HG03378 (cell line): ENCODE measurements around the gene ITPK1.

Source experiments
- ATAC-seq: cut with Tn5 transposase; IDR thresholded peaks from one replicate; pipeline ENCODE4 v1.9.1; 2021; ENCODE audit warnings: mild to moderate bottlenecking, moderate library complexity; ENCODE audit not compliant: unreplicated experiment

The ITPK1 gene

DNA sequence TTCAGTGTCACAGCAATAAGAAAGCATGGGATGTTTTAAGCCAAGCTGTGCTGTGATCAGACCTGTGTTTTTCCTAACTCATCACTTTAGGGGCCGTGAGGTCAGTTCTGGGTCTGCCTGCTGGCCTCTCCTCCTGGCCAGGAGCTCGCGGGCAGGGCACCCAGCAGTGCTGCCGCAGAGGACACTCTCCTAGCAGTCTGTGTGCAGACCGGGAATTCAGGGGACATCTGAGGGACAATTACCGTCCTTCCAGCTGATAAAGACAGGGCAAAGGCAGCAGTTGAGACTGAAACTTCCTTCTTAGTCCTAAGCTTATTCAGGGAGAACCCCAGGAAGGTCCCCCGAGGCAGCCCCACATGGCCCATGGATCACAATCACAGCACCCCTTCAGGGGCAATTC, 103.2 kb downstream of the ITPK1 start:
- no peak for ATAC-seq

- no peak for ATAC-seq
Measured at GRCh38 chr14:93011650-93012325, 103.9 kb downstream of the ITPK1 start.

GRCh38 chr14:93011141-93011529, 104.6 kb downstream of the ITPK1 start:
- no peak for ATAC-seq

- no peak for ATAC-seq
Measured at GRCh38 chr14:93010522-93011140, 105.1 kb downstream of the ITPK1 start.

DNA sequence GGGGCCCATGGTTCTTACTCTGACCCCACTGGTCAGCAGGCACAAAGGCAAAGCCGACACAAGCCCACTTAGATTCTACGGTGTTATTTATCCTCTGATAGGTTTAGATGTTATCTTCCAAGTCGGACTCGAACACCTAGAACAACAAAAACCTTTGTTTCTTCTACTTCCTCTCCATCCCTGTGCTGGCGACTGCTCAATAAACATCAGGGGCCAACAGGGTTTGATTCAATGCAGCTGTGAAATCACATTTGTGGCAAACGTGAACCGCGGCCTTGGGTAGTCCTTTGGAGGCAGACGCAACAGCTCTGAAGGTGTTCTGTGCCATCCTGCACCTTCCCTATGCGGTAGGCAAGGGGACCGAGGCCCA, 105.6 kb downstream of the ITPK1 start:
- no peak for ATAC-seq

GRCh38 chr14:93009471-93010129, 106.1 kb downstream of the ITPK1 start:
- ATAC-seq: no peak

DNA sequence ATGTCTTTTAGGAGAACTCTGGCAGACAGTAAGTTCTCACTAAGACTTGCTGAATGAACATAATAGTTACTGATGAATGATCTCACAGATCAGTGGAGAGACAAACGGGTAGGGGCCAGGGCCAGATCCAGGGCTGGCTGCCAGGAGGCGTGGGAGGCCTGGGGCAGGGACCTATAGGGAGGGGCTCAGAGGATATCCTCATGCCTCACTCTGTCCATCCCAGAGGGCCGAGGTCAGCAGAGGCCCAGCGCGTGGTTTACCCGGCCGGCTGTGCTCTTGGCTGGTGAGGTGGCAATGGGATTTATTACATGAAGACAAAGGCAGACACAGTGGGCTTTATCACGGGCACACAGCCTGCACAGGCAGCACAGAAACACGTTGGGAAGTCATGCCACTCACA, 107.3 kb downstream of the ITPK1 start:
- ATAC-seq: no peak

- no peak for ATAC-seq
Measured at GRCh38 chr14:93007225-93007997, 108.3 kb downstream of the ITPK1 start.

DNA sequence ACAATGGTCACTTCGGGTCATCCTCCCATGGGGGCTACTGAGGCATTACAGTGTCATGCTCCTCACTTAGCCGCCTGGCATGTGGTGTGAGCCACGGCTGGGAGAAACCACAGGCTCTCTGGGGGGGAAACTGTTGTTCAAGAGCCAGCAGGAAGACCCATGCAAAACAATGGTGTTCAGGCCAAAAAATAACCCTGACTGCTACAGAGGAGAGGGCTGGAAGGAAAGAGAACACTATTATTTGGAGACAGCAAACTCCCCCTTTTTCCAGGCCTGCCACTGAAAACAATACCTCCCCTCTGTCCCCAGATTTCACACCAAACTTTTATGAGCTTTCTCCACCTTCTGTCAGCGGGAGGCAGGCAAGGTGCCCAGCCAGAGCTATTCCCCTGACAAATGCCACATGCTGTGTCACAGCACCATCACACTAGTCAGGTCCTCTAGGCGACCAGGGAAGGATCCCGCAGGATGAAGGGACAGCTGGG, 109.1 kb downstream of the ITPK1 start:
- ATAC-seq: no peak

DNA sequence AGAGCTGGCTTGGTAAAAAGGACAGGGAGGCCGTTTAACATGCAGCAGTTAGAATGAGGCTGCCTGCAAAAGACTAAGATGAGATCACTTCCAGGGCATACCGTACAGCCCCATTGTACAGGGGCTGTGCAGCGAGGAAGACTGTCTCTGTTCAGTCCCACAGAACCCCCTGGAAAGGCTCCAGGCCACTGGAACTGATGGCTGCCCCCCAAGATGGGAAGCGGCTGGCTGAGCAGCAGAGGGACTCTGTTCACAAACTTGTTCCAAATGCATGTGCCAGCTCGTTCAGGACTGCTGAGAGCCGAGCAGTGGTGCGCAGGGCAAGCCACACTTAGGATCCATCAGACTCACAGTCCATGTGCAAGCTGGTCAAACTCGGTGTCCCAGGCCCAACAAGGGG, 109.9 kb downstream of the ITPK1 start:
- no peak for ATAC-seq

DNA sequence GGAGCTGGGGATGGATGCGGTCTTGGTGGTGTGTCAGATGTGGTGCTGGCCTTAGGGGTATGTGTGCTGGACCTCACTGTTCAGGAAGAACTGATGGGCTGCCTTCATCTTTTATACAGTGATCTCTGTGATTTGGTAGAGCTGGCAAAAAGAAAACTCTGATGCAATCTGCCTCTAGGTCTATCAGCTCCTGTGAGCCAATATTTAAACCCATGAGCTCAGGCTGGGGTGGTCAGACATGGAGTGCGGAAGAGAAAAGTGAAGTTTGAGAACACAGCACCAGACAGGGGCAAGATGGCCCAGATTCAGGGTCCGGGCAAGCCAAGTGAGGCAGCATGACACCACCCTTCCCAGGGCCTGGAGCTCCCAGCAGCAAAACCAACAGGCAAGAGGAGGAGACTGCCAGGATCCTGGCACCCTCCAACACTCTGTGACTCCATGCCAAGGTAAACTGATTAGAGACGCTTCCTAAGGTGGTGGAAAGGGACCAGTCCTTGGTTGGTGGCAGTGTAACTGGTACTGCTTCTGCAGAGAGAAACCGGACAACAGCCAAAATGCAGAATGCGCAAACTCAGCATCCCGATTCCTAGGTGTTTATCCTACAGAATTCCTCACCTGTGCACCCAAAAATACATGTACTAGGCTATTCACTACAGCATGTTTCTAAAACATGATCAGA, 110.5 kb downstream of the ITPK1 start:
- no peak for ATAC-seq

GRCh38 chr14:93004699-93005082, 111.0 kb downstream of the ITPK1 start:
- ATAC-seq: no peak

- ATAC-seq: no peak
Measured at GRCh38 chr14:93003945-93004698, 111.6 kb downstream of the ITPK1 start.

GRCh38 chr14:93002851-93003298, 112.8 kb downstream of the ITPK1 start:
- ATAC-seq: no peak

DNA sequence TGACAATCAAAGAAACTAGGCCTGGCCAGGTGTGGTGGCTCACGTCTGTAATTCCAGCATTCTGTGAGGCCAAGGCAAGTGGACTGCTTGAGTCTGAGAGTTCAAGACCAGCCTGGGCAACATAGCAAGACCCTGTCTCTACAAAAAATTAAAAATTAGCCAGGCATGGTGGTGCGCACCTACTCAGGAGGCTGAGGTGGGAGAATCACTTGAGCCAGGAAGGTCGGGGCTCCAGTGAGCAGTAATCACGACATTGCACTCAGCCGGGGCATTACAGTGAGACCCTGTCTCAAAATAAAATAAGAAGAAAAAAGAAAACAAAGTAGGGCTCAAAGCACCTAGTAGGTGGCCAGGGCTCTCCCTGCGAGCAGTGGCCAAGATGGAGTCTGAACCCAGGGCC, 113.7 kb downstream of the ITPK1 start:
- no peak for ATAC-seq

DNA sequence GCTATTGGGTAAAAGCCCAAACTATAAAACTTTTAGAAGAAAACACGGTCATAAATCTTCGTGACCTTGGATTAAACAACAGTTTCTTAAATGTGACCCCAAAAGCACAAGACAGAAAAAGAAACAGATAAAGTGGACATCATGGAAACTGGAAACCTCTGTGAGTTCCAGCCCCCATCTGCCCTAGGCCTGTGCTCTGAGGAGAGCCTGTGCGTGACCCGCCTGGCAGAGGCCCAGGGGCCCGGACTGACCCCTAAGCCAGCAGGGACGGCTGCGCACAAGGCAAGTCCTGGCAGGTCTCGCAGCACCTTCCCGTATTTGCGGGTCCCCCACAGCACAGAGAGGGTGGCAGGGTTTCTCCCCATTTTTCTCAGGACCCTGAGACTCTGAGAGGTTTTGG, 116.8 kb downstream of the ITPK1 start:
- ATAC-seq: no peak

GRCh38 chr14:92997343-92998061, 118.2 kb downstream of the ITPK1 start:
- no peak for ATAC-seq

DNA sequence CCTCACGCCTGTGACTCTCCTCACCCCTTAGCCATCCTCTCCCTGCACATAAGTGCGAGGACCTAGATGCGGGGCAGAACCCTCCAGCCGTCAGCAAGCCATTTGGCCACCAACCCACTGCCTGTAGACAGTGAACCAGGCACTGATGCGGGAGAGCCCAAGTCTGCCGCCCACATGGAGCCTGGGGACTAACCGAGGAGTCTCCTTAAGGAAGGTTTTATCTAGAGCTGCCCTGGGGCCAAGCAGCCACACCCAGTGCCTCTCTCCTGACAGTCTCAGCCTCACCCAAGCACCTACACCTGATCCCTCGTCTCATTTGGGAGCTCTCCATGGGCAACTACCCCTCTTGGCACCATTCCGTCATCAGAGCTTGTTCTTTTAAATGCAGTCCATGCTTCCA, 120.1 kb downstream of the ITPK1 start:
- no peak for ATAC-seq

- no peak for ATAC-seq
Measured at GRCh38 chr14:92994942-92995341, 120.8 kb downstream of the ITPK1 start.
